RWPE1 (cell line): Measurements from ENCODE around the gene SERPINB8.
"Not testable (repeated sequence)": the region's sequence is repeated elsewhere in the genome, so short reads cannot be mapped to it uniquely, and the experiment has no call there.

Source experiments
- CTCF ChIA-PET: fragments of 350-600 bp; sonication (Branson Sonifier 250); formaldehyde crosslinking; extraction: SDS; loops from one replicate; lab custom pipeline; 2021; lab: Yijun Ruan, JAX
- POLR2A ChIA-PET: fragments of 400-600 bp; formaldehyde crosslinking; extraction: SDS; loops from one replicate; lab custom pipeline; 2020; ENCODE audit warnings: antibody characterized with exemption; ENCODE audit not compliant: low non-redundant PET; lab: Yijun Ruan, JAX
- DNase-seq: peaks from one replicate; pipeline ENCODE4 v3.0.0; 2012; ENCODE audit warnings: low spot score
- H3K27ac ChIP-seq: fragments of 450-650 bp; 2 replicates; pipeline ENCODE4 v1.5.1; 2017
- TF ChIP-seq, protein P1 (sequence below): fragments of 450-650 bp; conservative IDR thresholded peaks from 2 replicates; pipeline ENCODE4 v1.5.1; 2017; ENCODE audit warnings: low read depth, mild to moderate bottlenecking

The SERPINB8 gene, protein sequence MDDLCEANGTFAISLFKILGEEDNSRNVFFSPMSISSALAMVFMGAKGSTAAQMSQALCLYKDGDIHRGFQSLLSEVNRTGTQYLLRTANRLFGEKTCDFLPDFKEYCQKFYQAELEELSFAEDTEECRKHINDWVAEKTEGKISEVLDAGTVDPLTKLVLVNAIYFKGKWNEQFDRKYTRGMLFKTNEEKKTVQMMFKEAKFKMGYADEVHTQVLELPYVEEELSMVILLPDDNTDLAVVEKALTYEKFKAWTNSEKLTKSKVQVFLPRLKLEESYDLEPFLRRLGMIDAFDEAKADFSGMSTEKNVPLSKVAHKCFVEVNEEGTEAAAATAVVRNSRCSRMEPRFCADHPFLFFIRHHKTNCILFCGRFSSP

DNA sequence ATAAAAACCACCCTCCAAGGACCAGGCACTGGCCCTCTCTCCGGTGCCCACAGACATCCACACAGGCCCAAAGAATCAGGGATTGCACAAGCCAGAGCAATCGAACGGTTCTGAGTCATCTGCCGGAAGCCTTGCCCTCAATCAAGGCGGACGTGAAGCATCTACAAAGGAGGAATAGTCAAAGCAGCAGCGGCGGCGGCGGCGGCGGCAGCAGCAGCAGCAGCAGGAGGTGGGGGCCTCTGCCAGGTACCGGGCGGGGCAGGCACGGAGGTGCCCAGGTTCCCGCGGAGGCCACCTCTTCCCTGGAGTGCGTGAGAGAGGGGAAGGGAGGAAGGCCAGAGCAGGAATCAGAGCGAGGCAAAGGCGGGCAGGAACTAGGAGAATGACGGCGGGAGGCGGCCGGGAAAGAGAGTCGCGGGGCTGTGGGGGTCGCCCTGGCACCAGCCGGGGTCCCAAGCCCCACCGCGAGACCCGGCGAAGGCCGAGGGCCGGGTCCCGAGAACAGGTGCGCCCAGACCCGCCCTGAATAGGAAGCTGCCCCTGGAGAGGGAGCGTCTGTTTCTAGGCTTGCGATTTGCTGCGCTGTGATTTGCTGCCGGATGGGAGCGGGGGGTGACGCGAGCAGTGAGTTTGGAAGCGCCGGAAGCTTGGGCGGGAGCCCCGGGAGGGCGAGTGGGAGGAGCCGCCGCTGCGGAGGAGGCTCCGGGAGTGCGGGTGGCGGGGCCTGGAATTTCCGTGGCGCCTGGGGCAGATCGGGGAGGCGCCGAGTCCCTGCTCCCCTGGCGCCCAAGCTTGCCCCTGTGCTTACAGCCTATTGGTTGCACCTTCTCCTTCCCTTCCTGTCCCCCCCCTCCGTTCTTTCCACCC lies at the start of gene SERPINB8:
Gene SERPINB8, plus strand, starts transcription at position 140 of the 867 bp plus-strand sequence. CDS start 8,228 bp downstream, outside the sequence.
- ChIA-PET CTCF (no interaction called here), POLR2A (interaction anchor here (0.6 to 1.0 kb wide), 4 partner anchors 8 to 98 kb away, joined by 3 to 4 read pairs (median 3); no protein-coding TSS in a partner anchor)
- H3K27ac ChIP-seq, result peak within 1 kb of the TSS; percentile 99
- TF ChIP-seq, protein P1, sequence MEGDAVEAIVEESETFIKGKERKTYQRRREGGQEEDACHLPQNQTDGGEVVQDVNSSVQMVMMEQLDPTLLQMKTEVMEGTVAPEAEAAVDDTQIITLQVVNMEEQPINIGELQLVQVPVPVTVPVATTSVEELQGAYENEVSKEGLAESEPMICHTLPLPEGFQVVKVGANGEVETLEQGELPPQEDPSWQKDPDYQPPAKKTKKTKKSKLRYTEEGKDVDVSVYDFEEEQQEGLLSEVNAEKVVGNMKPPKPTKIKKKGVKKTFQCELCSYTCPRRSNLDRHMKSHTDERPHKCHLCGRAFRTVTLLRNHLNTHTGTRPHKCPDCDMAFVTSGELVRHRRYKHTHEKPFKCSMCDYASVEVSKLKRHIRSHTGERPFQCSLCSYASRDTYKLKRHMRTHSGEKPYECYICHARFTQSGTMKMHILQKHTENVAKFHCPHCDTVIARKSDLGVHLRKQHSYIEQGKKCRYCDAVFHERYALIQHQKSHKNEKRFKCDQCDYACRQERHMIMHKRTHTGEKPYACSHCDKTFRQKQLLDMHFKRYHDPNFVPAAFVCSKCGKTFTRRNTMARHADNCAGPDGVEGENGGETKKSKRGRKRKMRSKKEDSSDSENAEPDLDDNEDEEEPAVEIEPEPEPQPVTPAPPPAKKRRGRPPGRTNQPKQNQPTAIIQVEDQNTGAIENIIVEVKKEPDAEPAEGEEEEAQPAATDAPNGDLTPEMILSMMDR, result no peak
- peak; percentile 87 for DNase-seq

DNA sequence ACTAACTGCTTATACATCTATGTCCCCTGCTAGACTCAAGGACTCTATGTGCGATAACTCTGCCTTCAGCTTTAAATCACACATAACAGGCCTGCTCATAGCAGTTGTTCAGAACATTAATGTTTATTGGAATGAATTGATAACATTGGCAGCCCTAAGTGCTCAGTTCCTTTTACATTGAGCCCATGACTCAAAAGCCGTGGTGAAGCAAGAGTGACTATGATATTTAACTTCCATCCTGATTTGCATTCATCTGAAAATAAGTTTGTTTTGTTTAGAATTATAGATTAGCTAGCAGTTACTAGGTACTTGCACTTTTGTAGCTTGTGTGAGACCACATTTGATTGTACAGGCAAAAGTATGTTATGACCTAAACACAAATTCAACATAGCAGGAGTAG lies 47.8 kb upstream of the SERPINB8 start:
- ChIA-PET POLR2A (no interaction called here), CTCF (no interaction called here)
- TF ChIP-seq, protein P1, result no peak
- no peak overlapping the region for H3K27ac ChIP-seq
- no peak for DNase-seq

DNA sequence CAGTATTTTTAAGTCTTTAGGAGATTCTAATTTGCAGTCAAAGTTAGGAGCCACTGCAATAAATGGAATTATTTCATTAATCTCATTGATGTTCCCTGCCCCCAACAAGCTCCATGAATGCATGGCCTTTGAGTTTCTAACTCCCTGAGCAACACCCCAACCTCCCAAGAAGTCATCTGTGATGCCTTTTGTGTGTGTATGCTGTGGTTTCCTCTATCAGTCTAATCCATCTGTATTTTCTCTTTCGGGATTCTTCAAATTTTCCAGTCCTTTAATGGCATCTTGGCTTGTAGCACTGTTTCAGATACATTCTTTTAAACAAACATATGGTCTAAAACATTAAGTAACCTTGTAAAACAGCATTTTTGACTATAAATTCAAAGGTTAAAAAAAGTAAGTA lies 45.3 kb upstream of the SERPINB8 start:
- ChIA-PET POLR2A (no interaction called here), CTCF (no interaction called here)
- TF ChIP-seq, protein P1, result no peak
- no peak overlapping the region for H3K27ac ChIP-seq
- no peak for DNase-seq

DNA sequence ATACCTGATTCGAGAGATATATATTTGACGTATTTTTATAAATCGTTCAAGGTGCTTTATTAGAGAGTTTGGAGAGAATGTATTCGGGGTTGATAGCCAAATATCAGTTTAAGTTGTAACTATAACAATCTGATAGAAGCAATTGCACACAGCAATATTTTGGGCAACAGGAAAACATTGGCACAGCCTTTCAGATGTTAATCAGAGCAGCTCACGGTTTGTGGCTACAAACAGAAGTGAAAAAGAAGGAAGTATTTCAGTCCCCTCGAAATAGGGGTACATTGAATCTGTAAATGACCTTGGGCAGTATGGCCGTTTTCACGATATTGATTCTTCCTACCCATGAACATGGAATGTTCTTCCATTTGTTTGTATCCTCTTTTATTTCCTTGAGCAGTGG lies 41.5 kb upstream of the SERPINB8 start:
- CTCF ChIA-PET, result no interaction called here
- POLR2A ChIA-PET, result interaction anchor here (0.7 kb wide), 1 partner anchor 42 kb away, joined by 3 read pairs; no protein-coding TSS in a partner anchor
- TF ChIP-seq, protein P1, result no peak
- no peak overlapping the region for H3K27ac ChIP-seq
- DNase-seq, result no peak

DNA sequence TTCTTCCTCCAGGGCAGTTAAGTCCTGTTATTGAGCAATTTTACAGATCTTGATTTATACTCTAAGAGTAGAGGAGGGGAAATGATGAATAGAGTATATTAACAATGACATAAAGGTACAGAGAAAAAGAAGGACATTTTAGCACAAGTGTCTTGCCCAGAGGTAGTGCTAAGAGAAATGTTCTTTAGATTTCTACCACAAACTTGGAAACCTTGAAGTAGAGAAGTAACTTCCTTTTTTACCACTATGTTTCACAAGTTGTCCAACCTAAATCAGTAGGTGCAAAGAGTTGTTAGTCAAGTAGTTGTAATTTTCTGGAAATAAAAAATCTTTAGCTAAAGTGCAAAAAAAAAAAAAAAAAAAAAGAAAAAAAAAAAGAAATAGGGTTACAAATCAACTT lies 40.5 kb upstream of the SERPINB8 start:
- CTCF ChIA-PET, H3K27ac ChIP-seq, DNase-seq, POLR2A ChIA-PET: not testable (repeated sequence)

DNA sequence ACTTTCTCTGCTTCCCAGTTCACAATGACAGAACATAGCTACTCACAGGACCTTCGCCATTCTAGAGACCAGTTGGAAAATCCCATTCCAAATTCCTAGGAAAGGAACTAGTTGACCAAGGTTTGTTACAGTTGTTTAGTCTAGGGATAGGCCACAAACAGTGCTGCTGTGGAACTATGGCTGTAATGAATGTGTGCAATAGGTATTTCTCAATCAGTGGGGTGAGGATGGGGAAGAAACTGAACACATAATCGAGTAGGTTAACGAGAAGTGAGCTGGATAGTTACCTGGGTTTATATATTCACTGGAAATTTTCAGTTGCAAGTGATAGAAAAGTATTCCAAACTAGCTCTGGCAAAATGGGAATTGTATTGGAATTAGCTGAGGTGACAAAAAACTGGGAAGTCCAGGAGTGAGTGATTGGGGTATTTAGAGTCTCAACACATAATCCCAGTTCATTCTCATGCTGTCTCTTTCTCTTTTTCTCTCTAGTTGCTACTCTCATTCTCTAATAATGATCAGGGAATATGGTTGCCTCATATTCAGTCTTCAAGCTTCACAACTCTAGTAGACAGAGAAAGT lies 39.0 kb upstream of the SERPINB8 start:
- CTCF ChIA-PET, result no interaction called here

More for the DNA sequence above, 39.0 kb upstream of the SERPINB8 start:
- no peak for DNase-seq
- TF ChIP-seq, protein P1, result no peak
- no peak overlapping the region for H3K27ac ChIP-seq
- POLR2A ChIA-PET, result no interaction called here
